Naive thymus-derived CD4-positive, alpha-beta T cell (primary cell): ENCODE data around the gene INTS4. TPM values are rescaled to one million over a fixed set of nuclear protein-coding genes. Genes with fewer than 3 reads are reported as not detected.
"Not testable (repeated sequence)": the region's sequence is repeated elsewhere in the genome, so short reads cannot be mapped to it uniquely, and the experiment has no call there.

ENCODE experiments used
- ATAC-seq: fragments of 150-1000 bp; cut with Tn5 transposase; 2 replicates; pipeline ENCODE4 v1.10.0; 2021; ENCODE audit warnings: mild to moderate bottlenecking, moderate library complexity
- CTCF ChIA-PET: fragments of 350-600 bp; sonication (Branson Sonifier 250); formaldehyde crosslinking; loops from one replicate; lab custom pipeline; 2021; ENCODE audit warnings: antibody characterized with exemption; lab: Charles Lee
- POLR2A ChIA-PET: fragments of 350-600 bp; sonication (Branson Sonifier 250); formaldehyde crosslinking; loops from one replicate; lab custom pipeline; 2021; ENCODE audit warnings: antibody characterized with exemption, inconsistent platforms; lab: Charles Lee
- DNase-seq, 9 donors: peaks; one replicate each; pipeline versions ENCODE4 v3.0.0 to v3.0.0-alpha.2; 2020 to 2022; ENCODE audit warnings: mixed read lengths in 1 of 9
- H3K27ac ChIP-seq: one replicate; pipeline ENCODE4 v1.7.0; 2013; ENCODE audit warnings: mild to moderate bottlenecking, low read depth, low read length, moderate library complexity
- H3K27me3 ChIP-seq, 2 donors: one replicate each; pipeline ENCODE4 v1.7.0; 2013; ENCODE audit warnings: low read length in 2 of 2, mild to moderate bottlenecking in 2 of 2, moderate library complexity in 2 of 2; ENCODE audit not compliant: control insufficient read depth in 2 of 2, insufficient read depth in 2 of 2
- H3K36me3 ChIP-seq, 3 experiments: 1 replicate in 2 of 3; 2 replicates in 1 of 3; pipeline ENCODE4 v1.7.0; 2013; ENCODE audit warnings: low read length in 3 of 3, mild to moderate bottlenecking in 3 of 3, moderate library complexity in 1 of 3; ENCODE audit not compliant: insufficient read depth in 3 of 3, control insufficient read depth in 2 of 3
- H3K4me1 ChIP-seq, 2 donors: one replicate each; pipeline ENCODE4 v1.7.0; 2013; ENCODE audit warnings: low read length in 2 of 2, mild to moderate bottlenecking in 2 of 2, moderate library complexity in 1 of 2; ENCODE audit not compliant: control insufficient read depth in 2 of 2, insufficient read depth in 2 of 2
- H3K4me3 ChIP-seq: 2 replicates; pipeline ENCODE4 v1.7.0; 2013; ENCODE audit warnings: mild to moderate bottlenecking, low read length
- H3K9me3 ChIP-seq, 3 experiments: 1 replicate in 2 of 3; 2 replicates in 1 of 3; pipeline ENCODE4 v1.7.0; 2013; ENCODE audit warnings: low read length in 3 of 3; ENCODE audit not compliant: control insufficient read depth in 2 of 3
- H3K27ac Mint-ChIP-seq, 9 donors: one replicate each; pipeline ENCODE4 v1.8.0; 2020 to 2022; ENCODE audit warnings: mixed read lengths in 9 of 9, mild to moderate bottlenecking in 8 of 9, moderate library complexity in 5 of 9, inconsistent platforms in 2 of 9
- H3K27me3 Mint-ChIP-seq, 5 donors: one replicate each; pipeline ENCODE4 v1.8.0; 2021 to 2022; ENCODE audit warnings: mixed read lengths in 5 of 5, mild to moderate bottlenecking in 1 of 5
- H3K36me3 Mint-ChIP-seq, 5 donors: one replicate each; pipeline ENCODE4 v1.8.0; 2020 to 2022; ENCODE audit warnings: mixed read lengths in 5 of 5, mild to moderate bottlenecking in 3 of 5, inconsistent platforms in 1 of 5
- H3K4me1 Mint-ChIP-seq, 7 donors: one replicate each; pipeline ENCODE4 v1.8.0; 2020 to 2022; ENCODE audit warnings: mixed read lengths in 7 of 7, mild to moderate bottlenecking in 3 of 7, inconsistent platforms in 1 of 7
- H3K4me3 Mint-ChIP-seq, 10 donors: one replicate each; pipeline ENCODE4 v1.8.0; 2020 to 2022; ENCODE audit warnings: mild to moderate bottlenecking in 10 of 10, mixed read lengths in 10 of 10, moderate library complexity in 6 of 10, inconsistent platforms in 2 of 10
- H3K9me3 Mint-ChIP-seq, 11 donors: one replicate each; pipeline ENCODE4 v1.8.0; 2020 to 2022; ENCODE audit warnings: mixed read lengths in 11 of 11, mild to moderate bottlenecking in 4 of 11, inconsistent platforms in 1 of 11, moderate library complexity in 1 of 11
- intact Hi-C, 2 donors: fragments of 100-400 bp; cut with micrococcal nuclease; formaldehyde crosslinking; loops; one replicate each; pipeline ENCODE4 v1.15.1; 2023
- polyA plus RNA-seq, 2 donors: library from polyadenylated mRNA; unstranded; fragments of 300-500 nt; fragmentation: Illumina TruSeq; gene quantifications; one replicate each; pipeline ENCODE4 v1.2.3, GENCODE V29; 2021
- total RNA-seq, 6 experiments: library from RNA in 5 of 6; stranded (reverse) in 5 of 6; gene quantifications; 1 replicate in 5 of 6; 2 replicates in 1 of 6; pipeline ENCODE4 v1.2.3 and lab custom pipeline; 2021 to 2026

INTS4 gene
- total and polyA plus RNA-seq, 7 experiments from 2014 or later, result 40.9 to 87.0 (median 61.6) TPM

GRCh38 chr11:77843700-77844099 is 150.8 kb downstream of the INTS4 start:
- POLR2A ChIA-PET, H3K9me3 ChIP-seq, ATAC-seq, DNase-seq, H3K4me1 ChIP-seq, H3K27me3 Mint-ChIP-seq, intact Hi-C loops, H3K4me3 Mint-ChIP-seq, H3K4me3 ChIP-seq, CTCF ChIA-PET, H3K27me3 ChIP-seq, H3K4me1 Mint-ChIP-seq, H3K27ac ChIP-seq: not testable (repeated sequence)
- Mint-ChIP-seq H3K9me3 (peaks cover 0 to 48% (median 13%) of the 10 kb centered on the region in 11 donors), H3K27ac (peak overlapping the region in 1 of 9 donors; percentile 60), H3K36me3 (peaks cover 16 to 73% (median 69%) of the 10 kb centered on the region in 5 donors)
- peaks cover 0 to 12% (median 0%) of the 10 kb centered on the region in 3 experiments for H3K36me3 ChIP-seq

GRCh38 chr11:77842441-77843121 is 151.9 kb downstream of the INTS4 start:
- no peak for ATAC-seq
- Histone ChIP-seq H3K27me3 (no peaks in the 10 kb centered on the region), H3K27ac (no peak overlapping the region)

GRCh38 chr11:77833302-77833701 is 161.2 kb downstream of the INTS4 start:
- ChIA-PET CTCF (no interaction called here), POLR2A (no interaction called here)
- no peaks in the 10 kb centered on the region for H3K4me1 ChIP-seq
- intact Hi-C loops, result no loop called here
- no peak overlapping the region for H3K27ac ChIP-seq
- no peak overlapping the region for H3K4me3 Mint-ChIP-seq
- H3K4me1 Mint-ChIP-seq, result peaks cover 0 to 2% (median 0%) of the 10 kb centered on the region in 7 donors
- no peaks in the 10 kb centered on the region for H3K27me3 ChIP-seq
- H3K9me3 Mint-ChIP-seq, result peaks cover 0 to 4% (median 0%) of the 10 kb centered on the region in 11 donors
- H3K27ac Mint-ChIP-seq, result no peak overlapping the region
- H3K27me3 Mint-ChIP-seq, result no peaks in the 10 kb centered on the region
- peaks cover 0 to 13% (median 4%) of the 10 kb centered on the region in 5 donors for H3K36me3 Mint-ChIP-seq
- H3K9me3 ChIP-seq, result no peaks in the 10 kb centered on the region
- no peak overlapping the region for H3K4me3 ChIP-seq
- H3K36me3 ChIP-seq, result no peaks in the 10 kb centered on the region
- no peak for ATAC-seq
- no peak for DNase-seq

More at GRCh38 chr11:77842441-77843121, 151.9 kb downstream of the INTS4 start:
- intact Hi-C loops, result no loop called here
- Histone ChIP-seq H3K4me3 (no peak overlapping the region), H3K9me3 (no peaks in the 10 kb centered on the region), H3K4me1 (no peaks in the 10 kb centered on the region), H3K36me3 (peaks cover 0 to 12% (median 0%) of the 10 kb centered on the region in 3 experiments)
- DNase-seq, result no peak
- CTCF ChIA-PET, result no interaction called here
- Mint-ChIP-seq H3K9me3 (peaks cover 0 to 48% (median 13%) of the 10 kb centered on the region in 11 donors), H3K4me1 (no peaks in the 10 kb centered on the region), H3K36me3 (peaks cover 16 to 70% (median 61%) of the 10 kb centered on the region in 5 donors), H3K27me3 (no peaks in the 10 kb centered on the region), H3K4me3 (no peak overlapping the region), H3K27ac (no peak overlapping the region)
- POLR2A ChIA-PET, result no interaction called here

- Histone ChIP-seq H3K27me3 (no peaks in the 10 kb centered on the region), H3K9me3 (no peaks in the 10 kb centered on the region), H3K27ac (no peak overlapping the region), H3K36me3 (no peaks in the 10 kb centered on the region), H3K4me1 (no peaks in the 10 kb centered on the region), H3K4me3 (no peak overlapping the region)
- ChIA-PET CTCF (no interaction called here), POLR2A (no interaction called here)
- H3K27ac Mint-ChIP-seq, result no peak overlapping the region
- DNase-seq (no peak), ATAC-seq (no peak)
- H3K9me3 Mint-ChIP-seq, result peaks cover 0 to 4% (median 0%) of the 10 kb centered on the region in 11 donors
- H3K36me3 Mint-ChIP-seq, result peaks cover 0 to 11% (median 4%) of the 10 kb centered on the region in 5 donors
- H3K27me3 Mint-ChIP-seq, result no peaks in the 10 kb centered on the region
- no peak overlapping the region for H3K4me3 Mint-ChIP-seq
- intact Hi-C loops, result loop anchor here in 1 of 2 donors (10.0 kb wide), 1 partner anchor 1384 kb away; the partner anchor contains the start of gene EMSY
- H3K4me1 Mint-ChIP-seq, result peaks cover 0 to 2% (median 0%) of the 10 kb centered on the region in 7 donors
Measured at GRCh38 chr11:77828926-77829325, 165.5 kb downstream of the INTS4 start.

Other genes with a start within 250 kb of the INTS4 start
- 100 to 1,000 TPM in 2 of 5 experiments, 10 to 100 TPM in 3; 59.0 to 113 (median 88.9) TPM for gene RSF1, start 173.9 kb downstream of the INTS4 start, total RNA-seq
- gene RSF1, start 173.9 kb downstream of the INTS4 start, polyA plus RNA-seq, result 10 to 100 TPM; 33.3 to 38.4 TPM
- 1 to 10 TPM; 5.2 to 9.2 (median 6.5) TPM for gene AAMDC, start 173.5 kb downstream of the INTS4 start, total RNA-seq
- gene AAMDC, start 173.5 kb downstream of the INTS4 start, polyA plus RNA-seq, result 10 to 100 TPM; 25.5 TPM
- under 1 TPM in 1 of 5 experiments, not detected in 4; 0.19 TPM for gene KCTD14, start 28.6 kb upstream of the INTS4 start, total RNA-seq
- under 1 TPM; 0.28 to 0.50 TPM for gene KCTD14, start 28.6 kb upstream of the INTS4 start, polyA plus RNA-seq
- gene THRSP, start 69.2 kb upstream of the INTS4 start, total RNA-seq, result not detected
- gene THRSP, start 69.2 kb upstream of the INTS4 start, polyA plus RNA-seq, result not detected
- 100 to 1,000 TPM in 1 of 5 experiments, 10 to 100 TPM in 4; 43.4 to 189 (median 64.7) TPM for gene NDUFC2, start 85.2 kb upstream of the INTS4 start, total RNA-seq
- gene NDUFC2, start 85.2 kb upstream of the INTS4 start, polyA plus RNA-seq, result 100 to 1,000 TPM; 124 to 156 TPM
- 10 to 100 TPM; 27.2 to 53.8 (median 30.8) TPM for gene ALG8, start 145.0 kb upstream of the INTS4 start, total RNA-seq
- gene ALG8, start 145.0 kb upstream of the INTS4 start, polyA plus RNA-seq, result 10 to 100 TPM; 55.7 to 58.4 TPM
- 10 to 100 TPM in 1 of 5 experiments, 1 to 10 TPM in 4; 3.5 to 12.2 (median 6.5) TPM for gene KCTD21, start 194.0 kb upstream of the INTS4 start, total RNA-seq
- gene KCTD21, start 194.0 kb upstream of the INTS4 start, polyA plus RNA-seq, result 1 to 10 TPM; 1.2 to 3.3 TPM
- gene USP35, start 194.3 kb upstream of the INTS4 start, total RNA-seq, result 10 to 100 TPM; 11.3 to 19.2 (median 15.2) TPM
- gene USP35, start 194.3 kb upstream of the INTS4 start, polyA plus RNA-seq, result 1 to 10 TPM; 1.2 to 1.7 TPM